Stimulated activated CD8-positive, alpha-beta memory T cell treated with anti-CD3 and anti-CD28 coated beads, Interleukin-2, amount 100 ng/mL, for 1 hour (primary cell): Measurements from ENCODE around the gene LMBR1L.
"Not testable (repeated sequence)": the region's sequence is repeated elsewhere in the genome, so short reads cannot be mapped to it uniquely, and the experiment has no call there.

ENCODE experiments used
- DNase-seq, 2 donors: peaks; one replicate each; pipeline ENCODE4 v3.0.0-alpha.2; 2020; ENCODE audit warnings: low read depth in 2 of 2

Gene LMBR1L

GRCh38 chr12:49086116-49086515 is 24.5 kb downstream of the LMBR1L start:
- no peak for DNase-seq

- DNase-seq = no peak
Observed at GRCh38 chr12:49084438-49084837, 26.2 kb downstream of the LMBR1L start.

DNA sequence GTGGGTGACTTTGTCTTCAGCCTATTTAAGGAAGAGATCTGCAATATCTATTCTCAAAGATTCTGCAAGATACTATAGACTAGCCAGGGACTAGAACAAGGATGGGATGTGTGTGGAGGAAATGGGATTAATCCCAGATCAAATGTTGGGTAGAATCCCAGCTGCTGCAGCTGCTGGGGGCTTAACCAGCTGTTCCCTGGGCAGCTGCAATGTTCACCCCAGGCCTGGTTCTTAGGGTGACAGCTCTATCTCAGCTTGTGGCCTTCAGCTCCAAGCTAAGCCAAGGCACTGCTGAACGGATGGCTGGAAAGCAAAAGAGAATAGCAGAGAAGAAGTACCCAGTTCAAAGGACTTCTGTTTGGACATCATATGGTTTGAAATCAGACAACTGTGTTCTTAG is 30.9 kb downstream of the LMBR1L start:
- DNase-seq = no peak

- DNase-seq = no peak
Observed at GRCh38 chr12:49070971-49071370, 39.7 kb downstream of the LMBR1L start.

GRCh38 chr12:49069507-49070346 is 40.9 kb downstream of the LMBR1L start, which contains the start of gene RHEBL1:
Gene RHEBL1 (minus strand): TSS chr12:49069979. CDS start chr12:49069785, 194 bp downstream.
- peak; percentile 95 to 97 for DNase-seq

DNA sequence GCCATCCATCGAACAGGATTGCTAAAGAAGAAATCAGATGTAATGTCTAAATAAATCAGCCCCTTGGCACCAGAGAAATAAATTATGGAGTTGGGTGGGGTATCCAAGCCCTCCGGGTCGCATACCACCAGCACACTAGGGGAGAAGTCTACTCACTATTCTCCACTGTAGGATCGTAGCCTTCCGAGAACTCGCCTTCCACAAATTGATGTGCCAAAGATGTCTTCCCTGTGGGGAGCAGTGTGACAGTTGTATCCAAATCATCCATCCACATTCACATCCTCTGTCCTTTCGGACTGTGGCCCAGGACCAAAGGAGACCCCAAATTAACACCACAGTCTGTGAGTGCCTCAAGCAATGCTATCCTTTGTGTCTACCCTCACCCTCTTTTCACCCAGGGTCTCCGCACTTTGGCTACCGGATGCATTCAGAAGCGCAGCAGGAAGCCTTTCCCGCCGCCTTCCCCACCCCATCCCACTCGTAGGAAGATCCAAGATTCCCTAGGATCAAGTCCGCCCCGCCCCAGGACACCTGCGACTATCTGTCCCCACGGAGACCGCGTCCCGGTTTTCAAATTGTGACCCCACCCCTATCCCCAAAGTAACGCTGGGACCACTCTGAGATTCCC is 41.7 kb downstream of the LMBR1L start:
- no peak for DNase-seq

DNA sequence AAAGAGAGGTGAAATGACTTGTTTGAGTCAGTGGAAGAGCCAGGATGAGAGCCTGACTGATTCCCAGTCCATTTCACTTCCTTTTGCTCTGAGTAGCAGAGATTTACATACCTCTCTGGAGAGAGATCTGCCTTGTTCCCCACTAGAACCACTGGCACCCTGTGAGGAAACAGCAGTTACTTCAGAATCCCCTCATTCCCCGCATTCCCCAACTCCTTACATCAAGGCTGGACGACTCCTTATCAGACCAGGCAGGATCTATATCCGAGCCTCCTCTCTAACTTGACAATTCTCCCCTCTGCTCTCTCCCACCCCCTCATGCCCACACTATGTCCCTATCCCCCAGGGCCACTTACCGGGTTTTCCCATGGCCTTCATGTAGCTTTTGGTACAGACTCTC is 44.5 kb downstream of the LMBR1L start:
- DNase-seq = no peak

DNA sequence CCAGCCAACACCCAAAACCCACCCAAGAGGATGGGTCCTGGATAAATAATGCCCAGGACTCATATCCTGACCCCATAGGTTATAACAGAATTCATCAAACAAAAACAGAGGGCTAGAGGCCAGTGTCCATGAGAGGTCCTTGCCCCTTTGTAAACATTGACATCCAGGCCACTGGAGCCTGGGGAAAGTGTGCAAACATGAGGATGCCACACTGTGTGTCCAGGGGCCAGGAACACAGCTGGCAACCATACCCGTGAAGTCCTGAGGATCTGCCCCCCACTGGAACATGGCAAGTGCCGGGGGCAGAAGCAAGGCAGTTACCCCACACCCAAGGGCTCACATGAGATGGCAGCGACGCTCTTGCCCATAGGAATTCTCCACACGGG is 45.9 kb downstream of the LMBR1L start:
- no peak for DNase-seq

- not testable (repeated sequence) for DNase-seq
Observed at GRCh38 chr12:49061916-49062315, 48.7 kb downstream of the LMBR1L start.

GRCh38 chr12:49061157-49061650 is 49.4 kb downstream of the LMBR1L start:
- DNase-seq = no peak

DNA sequence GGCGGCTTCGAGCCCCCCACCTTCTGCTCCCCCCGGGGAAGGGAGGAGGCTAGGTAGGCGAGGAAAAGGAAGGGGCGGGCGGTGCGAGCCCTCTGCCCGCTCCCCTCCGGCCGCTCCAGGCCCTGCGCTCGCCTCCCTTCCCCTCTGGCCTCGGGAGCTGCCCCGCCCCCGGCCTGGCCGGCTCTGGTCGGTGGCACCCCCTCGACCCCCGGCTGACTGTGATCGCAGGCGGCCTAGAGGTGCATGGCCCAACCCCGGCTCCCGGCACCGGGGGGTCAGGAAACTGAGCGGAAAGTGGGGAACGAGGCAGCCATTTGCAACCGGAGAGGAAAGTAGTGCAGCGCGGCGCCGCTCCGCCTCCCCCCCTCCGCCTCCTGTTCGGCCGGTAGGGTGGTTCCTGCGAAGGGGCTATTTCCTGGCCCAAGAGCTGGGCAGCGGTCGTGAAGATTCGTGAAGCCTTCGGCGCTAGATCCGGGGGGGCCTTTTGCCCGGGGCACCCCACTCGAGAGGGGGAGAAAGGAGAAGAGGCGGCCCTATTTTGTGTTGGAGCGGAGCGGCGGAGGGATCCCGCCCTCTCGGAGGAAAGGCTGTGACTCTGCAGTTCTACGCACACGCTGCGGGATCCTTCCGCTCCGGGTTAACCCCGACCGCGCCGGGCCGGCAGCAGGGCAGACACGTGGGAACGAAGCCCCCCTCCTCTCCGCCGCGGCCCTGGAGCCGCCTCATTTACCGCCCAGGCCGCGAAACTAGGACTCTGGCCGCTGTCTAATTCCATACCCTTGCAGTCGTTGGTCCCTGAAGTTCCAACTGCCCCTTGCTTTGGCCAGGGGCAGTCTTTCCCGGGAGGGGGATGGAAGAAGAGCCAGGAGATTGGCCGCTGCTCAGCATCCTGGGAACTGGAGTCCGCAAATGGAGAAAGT is 50.1 kb downstream of the LMBR1L start, which contains the start of gene KMT2D:
KMT2D (minus strand) TSS at position 558 of the 920 bp plus-strand sequence. CDS start 5,470 bp downstream, outside the sequence.
- peak; percentile 66 to 80 for DNase-seq

DNA sequence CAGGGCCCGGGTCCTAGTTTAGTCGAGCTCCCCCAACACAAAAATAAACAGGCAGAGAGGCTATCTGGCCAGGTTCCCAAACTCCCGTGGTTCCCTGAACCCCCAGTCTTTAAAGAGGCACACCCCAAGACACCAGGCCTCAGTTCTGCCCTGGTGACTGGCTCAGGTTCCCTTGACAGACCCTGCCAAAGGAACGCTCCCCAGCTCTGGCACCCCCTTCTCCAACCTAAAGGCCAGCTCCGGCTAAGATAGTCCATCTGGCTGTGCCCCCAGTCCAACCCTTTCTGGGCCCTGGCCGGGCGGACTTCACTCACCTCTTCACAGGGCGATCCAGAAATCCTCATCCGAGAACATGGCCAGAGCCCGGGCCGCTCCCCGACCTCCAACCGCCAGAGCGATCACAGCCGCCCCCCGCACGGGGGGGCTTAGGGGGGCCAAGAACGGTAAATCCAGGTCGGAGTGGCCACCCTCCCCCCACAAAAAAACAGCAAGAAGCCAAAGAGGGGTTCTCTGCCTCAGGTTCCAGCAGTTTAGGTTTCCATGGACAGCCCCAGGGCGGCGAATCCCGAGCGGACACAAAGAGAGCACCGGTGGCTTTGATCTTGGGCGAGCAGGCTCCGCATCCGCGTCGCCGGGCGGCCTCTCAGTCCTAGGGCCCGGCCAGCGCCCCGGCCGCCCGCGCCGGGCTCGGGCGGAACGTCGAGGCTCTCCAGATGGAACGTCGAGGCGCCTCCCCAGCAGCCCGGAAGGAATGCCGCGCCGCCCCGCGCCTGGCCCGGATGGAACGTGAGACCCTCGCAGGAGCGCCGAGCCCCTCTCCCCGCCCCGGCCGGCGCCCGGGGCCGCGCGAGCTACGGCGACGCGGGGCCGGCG is 51.1 kb downstream of the LMBR1L start:
- DNase-seq = no peak

DNA sequence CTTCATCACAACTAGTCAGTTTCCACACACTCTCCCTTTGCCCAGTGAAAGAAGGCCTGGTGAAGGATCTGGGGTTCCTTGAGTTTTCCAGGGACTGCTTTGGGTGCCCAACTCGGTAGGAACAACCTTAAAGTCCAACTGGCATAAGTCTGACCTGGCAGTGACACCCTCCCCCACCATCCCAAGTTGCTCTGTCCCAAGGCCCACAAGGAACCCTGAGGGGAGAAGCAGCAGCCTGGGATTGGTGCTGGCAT is 51.7 kb downstream of the LMBR1L start:
- DNase-seq = no peak

DNA sequence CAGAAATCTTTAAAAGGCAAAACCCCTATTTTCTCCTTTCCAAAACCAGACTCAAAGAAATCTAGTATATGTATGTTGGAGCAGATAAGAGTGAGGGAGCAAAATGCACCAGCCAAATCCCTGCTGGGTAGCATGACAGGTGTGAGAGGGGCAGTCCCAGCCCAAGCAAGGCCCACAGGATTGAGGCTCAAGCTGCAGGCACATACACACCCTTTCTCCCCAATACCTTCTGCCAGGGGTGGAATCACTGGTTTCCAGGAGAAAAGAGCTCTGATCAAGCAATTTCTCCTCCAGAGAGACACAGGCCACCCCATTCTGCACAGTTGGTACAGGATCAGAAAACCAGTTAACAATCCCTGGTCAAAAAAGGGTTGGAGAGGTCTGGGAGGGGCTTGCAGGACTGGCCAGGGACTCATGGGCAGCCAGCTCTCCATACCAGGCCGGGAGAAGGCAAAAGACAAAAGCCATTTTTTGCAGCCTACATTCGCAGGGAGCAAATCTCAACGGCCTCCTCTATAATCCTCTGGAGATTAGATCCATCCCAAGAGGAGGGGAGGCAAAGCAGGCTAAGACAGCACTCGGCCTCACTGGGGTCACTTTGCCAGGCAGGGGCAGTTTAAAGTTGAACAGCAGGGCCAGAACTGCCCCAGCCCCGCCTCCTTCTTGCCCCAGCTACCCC is 52.1 kb downstream of the LMBR1L start:
- no peak for DNase-seq

GRCh38 chr12:49057888-49058287 is 52.8 kb downstream of the LMBR1L start:
- no peak for DNase-seq

- DNase-seq = no peak
Observed at GRCh38 chr12:49055978-49056754, 54.5 kb downstream of the LMBR1L start.

DNA sequence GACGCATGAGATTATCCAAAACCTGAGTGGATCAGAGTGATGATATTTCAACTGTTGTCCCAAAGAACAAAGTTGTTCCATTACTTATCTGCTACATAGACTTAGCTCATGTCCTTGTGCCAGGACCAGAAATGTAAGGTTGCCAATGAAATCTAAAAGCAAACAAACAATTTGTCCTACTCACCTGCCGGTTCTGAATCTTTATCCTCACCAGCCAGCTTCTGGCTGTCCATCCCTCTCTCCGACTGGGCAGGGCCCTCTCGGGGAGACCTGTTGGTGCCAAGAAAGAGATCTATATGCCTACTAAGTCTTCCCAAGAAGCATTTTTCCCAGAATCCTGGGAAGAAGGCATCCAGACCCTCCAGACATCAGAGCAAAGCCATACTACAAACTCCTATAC is 55.6 kb downstream of the LMBR1L start:
- no peak for DNase-seq

GRCh38 chr12:49054524-49054923 is 56.1 kb downstream of the LMBR1L start:
- DNase-seq = no peak

GRCh38 chr12:49054096-49054495 is 56.6 kb downstream of the LMBR1L start:
- no peak for DNase-seq
